Measurements from ENCODE around the gene C11orf68.

DNA sequence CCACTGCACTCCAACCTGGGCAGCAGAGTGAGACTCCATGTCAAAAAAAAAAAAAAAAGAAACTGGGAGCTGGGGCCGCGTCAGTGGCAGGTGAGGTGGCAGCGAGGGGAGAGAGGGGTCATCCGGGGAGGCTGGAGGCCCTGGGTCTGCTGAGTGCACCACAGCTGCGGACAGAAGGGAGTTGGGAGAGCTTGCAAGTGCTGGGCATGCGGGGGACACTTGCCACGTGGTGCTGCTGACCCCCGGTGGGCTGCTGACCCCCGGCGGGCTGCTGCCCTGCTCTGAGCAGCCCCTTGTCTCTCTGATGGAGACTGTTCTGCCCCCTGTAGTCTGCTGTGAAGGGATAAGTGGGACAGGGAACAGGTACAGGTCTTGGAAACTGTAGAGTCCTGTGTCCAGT, 3.0 kb upstream of the C11orf68 start:
- TF ChIP-seq, protein P1, sequence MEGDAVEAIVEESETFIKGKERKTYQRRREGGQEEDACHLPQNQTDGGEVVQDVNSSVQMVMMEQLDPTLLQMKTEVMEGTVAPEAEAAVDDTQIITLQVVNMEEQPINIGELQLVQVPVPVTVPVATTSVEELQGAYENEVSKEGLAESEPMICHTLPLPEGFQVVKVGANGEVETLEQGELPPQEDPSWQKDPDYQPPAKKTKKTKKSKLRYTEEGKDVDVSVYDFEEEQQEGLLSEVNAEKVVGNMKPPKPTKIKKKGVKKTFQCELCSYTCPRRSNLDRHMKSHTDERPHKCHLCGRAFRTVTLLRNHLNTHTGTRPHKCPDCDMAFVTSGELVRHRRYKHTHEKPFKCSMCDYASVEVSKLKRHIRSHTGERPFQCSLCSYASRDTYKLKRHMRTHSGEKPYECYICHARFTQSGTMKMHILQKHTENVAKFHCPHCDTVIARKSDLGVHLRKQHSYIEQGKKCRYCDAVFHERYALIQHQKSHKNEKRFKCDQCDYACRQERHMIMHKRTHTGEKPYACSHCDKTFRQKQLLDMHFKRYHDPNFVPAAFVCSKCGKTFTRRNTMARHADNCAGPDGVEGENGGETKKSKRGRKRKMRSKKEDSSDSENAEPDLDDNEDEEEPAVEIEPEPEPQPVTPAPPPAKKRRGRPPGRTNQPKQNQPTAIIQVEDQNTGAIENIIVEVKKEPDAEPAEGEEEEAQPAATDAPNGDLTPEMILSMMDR (IDR thresholded peaks at IDR 0.05; ENCODE audit: insufficient read depth, low read length), result no peak
- TF ChIP-seq, protein P2, sequence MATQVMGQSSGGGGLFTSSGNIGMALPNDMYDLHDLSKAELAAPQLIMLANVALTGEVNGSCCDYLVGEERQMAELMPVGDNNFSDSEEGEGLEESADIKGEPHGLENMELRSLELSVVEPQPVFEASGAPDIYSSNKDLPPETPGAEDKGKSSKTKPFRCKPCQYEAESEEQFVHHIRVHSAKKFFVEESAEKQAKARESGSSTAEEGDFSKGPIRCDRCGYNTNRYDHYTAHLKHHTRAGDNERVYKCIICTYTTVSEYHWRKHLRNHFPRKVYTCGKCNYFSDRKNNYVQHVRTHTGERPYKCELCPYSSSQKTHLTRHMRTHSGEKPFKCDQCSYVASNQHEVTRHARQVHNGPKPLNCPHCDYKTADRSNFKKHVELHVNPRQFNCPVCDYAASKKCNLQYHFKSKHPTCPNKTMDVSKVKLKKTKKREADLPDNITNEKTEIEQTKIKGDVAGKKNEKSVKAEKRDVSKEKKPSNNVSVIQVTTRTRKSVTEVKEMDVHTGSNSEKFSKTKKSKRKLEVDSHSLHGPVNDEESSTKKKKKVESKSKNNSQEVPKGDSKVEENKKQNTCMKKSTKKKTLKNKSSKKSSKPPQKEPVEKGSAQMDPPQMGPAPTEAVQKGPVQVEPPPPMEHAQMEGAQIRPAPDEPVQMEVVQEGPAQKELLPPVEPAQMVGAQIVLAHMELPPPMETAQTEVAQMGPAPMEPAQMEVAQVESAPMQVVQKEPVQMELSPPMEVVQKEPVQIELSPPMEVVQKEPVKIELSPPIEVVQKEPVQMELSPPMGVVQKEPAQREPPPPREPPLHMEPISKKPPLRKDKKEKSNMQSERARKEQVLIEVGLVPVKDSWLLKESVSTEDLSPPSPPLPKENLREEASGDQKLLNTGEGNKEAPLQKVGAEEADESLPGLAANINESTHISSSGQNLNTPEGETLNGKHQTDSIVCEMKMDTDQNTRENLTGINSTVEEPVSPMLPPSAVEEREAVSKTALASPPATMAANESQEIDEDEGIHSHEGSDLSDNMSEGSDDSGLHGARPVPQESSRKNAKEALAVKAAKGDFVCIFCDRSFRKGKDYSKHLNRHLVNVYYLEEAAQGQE (IDR thresholded peaks at IDR 0.05; ENCODE audit: insufficient replicate concordance, low read depth), result no peak
- TF ChIP-seq GABPA (IDR thresholded peaks at IDR 0.05; ENCODE audit: low read depth), result no peak
- no peak for TF ChIP-seq POLR2AphosphoS5 (IDR thresholded peaks at IDR 0.05; ENCODE audit: low read depth)

Data from HL-60 (cell line).